Adrenal gland (tissue), 12 donors: ENCODE data around the gene PIWIL4. TPM values are rescaled to one million over a fixed set of nuclear protein-coding genes. Genes with fewer than 3 reads are reported as not detected.
"Not testable (repeated sequence)": the region's sequence is repeated elsewhere in the genome, so short reads cannot be mapped to it uniquely, and the experiment has no call there.

Source experiments
- DNase-seq, 7 donors: peaks; one replicate each; pipeline ENCODE4 v3.0.0-alpha.2; 2019 to 2020
- H3K27ac ChIP-seq, 5 donors: fragments of 200-600 bp; sonication (generic) in 4 of 5; 1 replicate in 3 of 5; 2 replicates in 2 of 5; pipeline versions ENCODE4 v1.5.1 to v1.8.0; 2016 to 2020; ENCODE audit warnings: mild to moderate bottlenecking in 1 of 5
- H3K27me3 ChIP-seq: fragments of 200-600 bp; 2 replicates; pipeline ENCODE4 v1.8.0; 2021
- H3K36me3 ChIP-seq, 2 donors: fragments of 200-600 bp; replicated peaks in 1 of 2; 1 replicate in 1 of 2; 2 replicates in 1 of 2; pipeline versions ENCODE4 v1.5.1 to v1.8.0; 2018 to 2022
- H3K4me1 ChIP-seq, 2 donors: fragments of 200-600 bp; replicated peaks in 1 of 2; 1 replicate in 1 of 2; 2 replicates in 1 of 2; pipeline versions ENCODE4 v1.5.1 to v1.8.0; 2018 to 2021
- H3K4me3 ChIP-seq, 4 donors: fragments of 200-600 bp; sonication (generic) in 3 of 4; one replicate each; pipeline ENCODE4 v1.5.1; 2016 to 2018
- H3K9me3 ChIP-seq, 3 donors: fragments of 200-600 bp; sonication (generic) in 1 of 3; replicated peaks in 1 of 3; 1 replicate in 2 of 3; 2 replicates in 1 of 3; pipeline versions ENCODE4 v1.5.1 to v1.8.0; 2016 to 2021
- CTCF ChIP-seq, 6 experiments: fragments of 450-650 bp in 4 of 6; fragments of 200-600 bp in 2 of 6; sonication (generic) in 1 of 6; IDR thresholded peaks; 1 replicate in 5 of 6; 2 replicates in 1 of 6; pipeline versions ENCODE4 v1.5.1 to v1.8.0; 2016 to 2021; ENCODE audit warnings: antibody characterized with exemption in 6 of 6, mild to moderate bottlenecking in 2 of 6, moderate library complexity in 1 of 6
- POLR2A ChIP-seq, 2 donors: fragments of 450-650 bp; IDR thresholded peaks; one replicate each; pipeline ENCODE4 v1.6.1; 2017; ENCODE audit warnings: antibody characterized with exemption in 2 of 2, mild to moderate bottlenecking in 2 of 2, moderate library complexity in 1 of 2
- WGBS, 4 donors: extraction: QIAGEN DNeasy Blood & Tissue Kit in 2 of 4; methylation state at CpG; one replicate each; pipeline versions ENCODE4 v1.1.5 to v1.1.7; 2013 to 2017; 5-methylcytosine and 5-hydroxymethylcytosine counted together
- intact Hi-C, 2 donors: fragments of 100-400 bp; cut with DNase I; formaldehyde crosslinking; loops; one replicate each; pipeline versions ENCODE4 v1.14.1 to v1.15.0; 2022 to 2023
- polyA plus RNA-seq, 3 donors: library from polyadenylated mRNA; stranded (reverse); fragments of 200-250 nt in 2 of 3; fragments of 350-450 nt in 1 of 3; fragmentation: Illumina TruSeq in 1 of 3; extraction: RNeasy Lipid Tissue Mini Kit (QIAGEN cat#74804) in 1 of 3; gene quantifications; one replicate each; pipeline ENCODE4 v1.2.3, GENCODE V29; 2013 to 2014
- total RNA-seq, 9 donors: library from RNA; depleted of rRNA in 4 of 9; stranded (reverse); fragments of >200 nt in 4 of 9; fragments of 120-200 nt in 1 of 9; fragmentation: NEBNext Ultra II Directional in 1 of 9; extraction: Animal tissue kit (Norgen Biotek cat#: 25700) in 1 of 9; gene quantifications; one replicate each; pipeline versions ENCODE4 v1.1.0 to v1.2.4, GENCODE V29; 2013 to 2023
- donor health status: healthy with polysubstance abuse.
- donor health status: Bipolar disorder and iron deficiency.
- donor health status: DM: yes; HTN: yes; CAD: no.
- donor health status: DM: no; HTN: no; CAD: no.
- donor health status: DM: no; HTN: no; CAD: no.
- donor health status: DM: yes; HTN: yes; CAD: no.

PIWIL4 gene
- total and polyA plus RNA-seq, 12 donors = 0.12 to 3.0 (median 1.6) TPM

GRCh38 chr11:94623120-94623735, 56.1 kb downstream of the PIWIL4 start:
- Histone ChIP-seq H3K4me1 (no peaks in the 10 kb centered on the region), H3K9me3 (no peaks in the 10 kb centered on the region), H3K36me3 (no peaks in the 10 kb centered on the region), H3K27ac (no peak overlapping the region), H3K27me3 (no peaks in the 10 kb centered on the region), H3K4me3 (no peak overlapping the region)
- DNase-seq = peak; percentile 30 to 78 (median 46)
- TF ChIP-seq POLR2A (IDR thresholded peaks at IDR 0.05) (no peak), CTCF (IDR thresholded peaks at IDR 0.05) (peak; percentile 50 to 93 (median 72))
- WGBS, 4 donors = 27 to 30% (median 28%) methylated on average over 6 of the region's 6 CpGs
- intact Hi-C loops = loop anchor here in 1 of 2 donors (5.0 kb wide), 1 partner anchor 274 kb away; no protein-coding TSS in a partner anchor

DNA sequence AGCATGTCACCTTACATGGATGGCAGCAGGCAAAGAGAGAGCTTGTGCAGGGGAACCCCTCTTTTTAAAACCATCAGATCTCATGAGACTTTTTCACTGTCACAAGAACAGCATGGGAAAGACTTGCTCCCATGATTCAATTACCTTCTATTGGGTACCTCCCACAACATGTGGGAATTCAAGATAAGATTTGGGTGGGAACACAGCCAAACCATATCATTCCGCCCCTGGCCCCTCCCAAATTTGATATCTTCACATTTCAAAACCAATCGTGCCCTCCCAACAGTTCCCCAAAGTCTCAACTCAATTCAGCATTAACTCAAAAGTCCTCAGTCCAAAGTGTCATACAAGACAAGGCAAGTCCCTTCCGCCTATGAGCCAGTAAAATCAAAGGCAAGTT, 58.3 kb downstream of the PIWIL4 start:
- H3K4me1 ChIP-seq, H3K9me3 ChIP-seq, H3K4me3 ChIP-seq, DNase-seq, H3K36me3 ChIP-seq, H3K27me3 ChIP-seq, intact Hi-C loops, H3K27ac ChIP-seq: not testable (repeated sequence)
- WGBS, 4 donors = 74 to 79% (median 77%) methylated on average over 3 of the region's 3 CpGs

DNA sequence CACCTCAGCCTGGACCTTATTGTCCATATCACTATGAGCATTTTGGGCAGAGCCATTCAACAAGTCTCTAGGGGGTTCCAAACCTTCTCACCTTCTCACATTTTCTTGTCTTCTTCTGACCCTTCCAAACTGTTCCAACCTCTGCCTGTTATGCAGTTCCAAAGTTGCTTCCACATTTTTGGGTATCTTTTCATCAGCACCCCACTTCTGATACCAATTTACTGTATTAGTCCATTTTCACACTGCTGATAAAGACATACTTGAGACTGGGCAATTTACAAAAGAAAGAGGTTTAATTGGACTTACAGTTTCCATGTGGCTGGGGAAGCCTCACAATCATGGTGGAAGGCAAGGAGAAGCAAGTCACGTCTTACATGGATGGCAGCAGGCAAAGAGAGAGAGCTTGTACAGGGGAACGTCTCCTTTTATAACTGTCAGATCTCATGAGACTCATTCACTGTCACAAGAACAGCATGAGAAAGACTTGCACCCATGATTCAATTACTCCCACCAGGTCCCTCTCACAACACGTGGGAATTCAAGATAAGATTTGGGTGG, 59.9 kb downstream of the PIWIL4 start:
- H3K27ac ChIP-seq, H3K36me3 ChIP-seq, H3K27me3 ChIP-seq, intact Hi-C loops, H3K4me3 ChIP-seq, DNase-seq, H3K9me3 ChIP-seq, H3K4me1 ChIP-seq: not testable (repeated sequence)
- WGBS, 4 donors = 78 to 91% (median 83%) methylated on average over 3 of the region's 3 CpGs

DNA sequence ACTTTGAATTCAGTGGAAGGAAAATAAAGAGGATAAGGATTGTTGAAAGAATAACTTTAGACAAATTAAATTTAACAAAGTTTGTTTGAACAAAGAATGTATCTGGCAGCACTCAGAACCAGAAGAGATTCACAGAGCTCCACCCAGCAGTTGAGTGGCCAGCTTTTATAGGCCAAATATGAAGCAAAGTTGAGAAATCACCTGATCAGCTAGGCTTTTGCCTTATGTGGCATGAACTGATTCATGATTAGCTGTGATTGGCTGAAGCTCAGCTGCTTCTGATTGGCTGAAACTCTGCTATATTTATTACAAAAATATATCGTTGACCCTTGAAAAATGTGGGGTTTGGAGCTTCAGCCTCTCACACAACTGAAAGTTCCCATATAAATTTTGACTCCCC, 62.6 kb downstream of the PIWIL4 start:
- TF ChIP-seq CTCF (IDR thresholded peaks at IDR 0.05) (no peak), POLR2A (IDR thresholded peaks at IDR 0.05) (no peak)
- DNase-seq = no peak
- WGBS, 4 donors = 54 to 77% (median 57%) methylated on average over 1 of the region's 1 CpG
- Histone ChIP-seq H3K36me3 (no peaks in the 10 kb centered on the region), H3K27ac (no peak overlapping the region), H3K4me3 (no peak overlapping the region), H3K27me3 (no peaks in the 10 kb centered on the region), H3K4me1 (no peaks in the 10 kb centered on the region), H3K9me3 (no peaks in the 10 kb centered on the region)
- intact Hi-C loops = loop anchor here in 1 of 2 donors (10.0 kb wide), 1 partner anchor 115 kb away; no protein-coding TSS in a partner anchor

- DNase-seq = no peak
- WGBS, 4 donors = 62 to 72% (median 64%) methylated on average over 3 of the region's 3 CpGs
- H3K36me3 ChIP-seq = no peaks in the 10 kb centered on the region
- no peaks in the 10 kb centered on the region for H3K4me1 ChIP-seq
- no peak overlapping the region for H3K4me3 ChIP-seq
- no peak overlapping the region for H3K27ac ChIP-seq
- intact Hi-C loops = loop anchor here in 1 of 2 donors (10.0 kb wide), 1 partner anchor 115 kb away; no protein-coding TSS in a partner anchor
- TF ChIP-seq CTCF (IDR thresholded peaks at IDR 0.05) (no peak), POLR2A (IDR thresholded peaks at IDR 0.05) (no peak)
- no peaks in the 10 kb centered on the region for H3K9me3 ChIP-seq
- H3K27me3 ChIP-seq = no peaks in the 10 kb centered on the region
Measured at GRCh38 chr11:94630221-94630620, 63.1 kb downstream of the PIWIL4 start.
